ENCODE measurements around the gene NTM.

NTM gene

GRCh38 chr11:131944736-131945135 is 574.3 kb downstream of the NTM start:
- DNase-seq = no peak

- DNase-seq = no peak
These were observed 575.3 kb downstream of the NTM start for GRCh38 chr11:131945706-131946105.

GRCh38 chr11:131947511-131947910 is 577.1 kb downstream of the NTM start:
- no peak for DNase-seq

- no peak for DNase-seq
These were observed 580.7 kb downstream of the NTM start for GRCh38 chr11:131951121-131951520.

- no peak for DNase-seq
These were observed 583.7 kb downstream of the NTM start for GRCh38 chr11:131954146-131954545.

- DNase-seq = no peak
These were observed 585.5 kb downstream of the NTM start for GRCh38 chr11:131955904-131956303.

GRCh38 chr11:131957201-131957600 is 586.8 kb downstream of the NTM start:
- no peak for DNase-seq

- no peak for DNase-seq
These were observed 587.5 kb downstream of the NTM start for GRCh38 chr11:131957875-131958274.

- DNase-seq = no peak
These were observed 592.4 kb downstream of the NTM start for GRCh38 chr11:131962818-131963217.

GRCh38 chr11:131964698-131965483 is 594.5 kb downstream of the NTM start:
- no peak for DNase-seq

GRCh38 chr11:131965504-131965903 is 595.1 kb downstream of the NTM start:
- no peak for DNase-seq

GRCh38 chr11:131966667-131967066 is 596.3 kb downstream of the NTM start:
- DNase-seq = no peak

GRCh38 chr11:131969261-131969660 is 598.8 kb downstream of the NTM start:
- no peak for DNase-seq

- no peak for DNase-seq
These were observed 602.6 kb downstream of the NTM start for GRCh38 chr11:131973061-131973460.

GRCh38 chr11:131975619-131976018 is 605.2 kb downstream of the NTM start:
- no peak for DNase-seq

- DNase-seq = no peak
These were observed 605.6 kb downstream of the NTM start for GRCh38 chr11:131976021-131976420.

- DNase-seq = no peak
These were observed 606.8 kb downstream of the NTM start for GRCh38 chr11:131977231-131977630.

- no peak for DNase-seq
These were observed 607.4 kb downstream of the NTM start for GRCh38 chr11:131977854-131978253.

GRCh38 chr11:131978351-131978750 is 607.9 kb downstream of the NTM start:
- DNase-seq = no peak

- DNase-seq = no peak
These were observed 608.9 kb downstream of the NTM start for GRCh38 chr11:131979364-131979763.

- DNase-seq = no peak
These were observed 609.8 kb downstream of the NTM start for GRCh38 chr11:131980199-131980598.

- DNase-seq = no peak
These were observed 610.7 kb downstream of the NTM start for GRCh38 chr11:131980888-131981668.

- DNase-seq = no peak
These were observed 611.7 kb downstream of the NTM start for GRCh38 chr11:131982154-131982553.

- DNase-seq = no peak
These were observed 615.5 kb downstream of the NTM start for GRCh38 chr11:131985846-131986301.
